ENCODE data around the gene SETD5. TPM values are rescaled to one million over a fixed set of nuclear protein-coding genes. Genes with fewer than 3 reads are reported as not detected.

Gene SETD5
- total and polyA plus RNA-seq, 12 donors, result 10.8 to 64.7 (median 55.6) TPM

DNA sequence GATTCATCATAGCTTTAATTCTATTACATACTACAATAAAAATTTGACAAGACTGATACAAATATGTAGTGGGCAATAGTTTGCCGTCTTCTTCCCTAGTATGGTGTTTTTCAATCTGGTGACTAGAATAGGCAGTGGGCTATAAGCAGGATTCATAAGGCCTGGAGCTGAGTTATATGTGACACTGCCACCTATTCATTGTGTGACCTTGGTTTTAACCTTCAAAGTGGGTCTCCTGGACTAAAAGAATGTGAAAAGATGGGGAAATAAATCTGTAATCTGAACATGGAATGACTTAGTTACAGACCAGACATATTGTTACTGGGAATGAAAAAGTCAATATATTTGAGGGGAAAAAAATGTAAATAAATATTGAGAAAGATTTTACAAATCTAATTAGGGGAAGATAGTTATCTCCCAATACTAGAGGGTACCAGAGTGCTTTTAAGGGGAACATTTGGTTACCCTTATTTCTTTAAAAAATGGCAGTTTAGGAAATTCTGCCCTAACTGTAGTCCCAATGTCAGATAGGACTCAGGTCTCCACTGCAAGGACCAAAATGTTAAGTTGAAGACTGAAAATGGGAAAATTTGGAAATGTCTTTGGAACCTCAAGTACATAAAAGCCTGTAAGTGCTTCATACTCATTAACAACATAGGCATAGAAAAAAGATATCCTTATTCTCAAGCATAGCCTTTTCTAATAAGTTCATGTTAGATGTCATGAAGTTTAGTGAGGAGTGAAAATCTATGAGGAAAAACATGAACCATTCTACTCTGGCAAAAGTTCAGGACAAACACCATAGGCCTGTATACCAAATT lies 10.7 kb upstream of the SETD5 start:
- no peaks in the 10 kb centered on the region for H3K9me3 ChIP-seq
- H3K27ac ChIP-seq, result no peak overlapping the region
- ATAC-seq (no peak), DNase-seq (no peak)
- WGBS, 2 donors, result 0 to 39% methylated on average over 1 of the region's 1 CpG
- intact Hi-C loops (cut with DNase I), result loop anchor here in 6 of 10 donors (5.0 to 10.0 kb wide), 4 partner anchors 41 to 58 kb away; no protein-coding TSS in a partner anchor
- no peaks in the 10 kb centered on the region for H3K27me3 ChIP-seq
- TF ChIP-seq, protein P1, sequence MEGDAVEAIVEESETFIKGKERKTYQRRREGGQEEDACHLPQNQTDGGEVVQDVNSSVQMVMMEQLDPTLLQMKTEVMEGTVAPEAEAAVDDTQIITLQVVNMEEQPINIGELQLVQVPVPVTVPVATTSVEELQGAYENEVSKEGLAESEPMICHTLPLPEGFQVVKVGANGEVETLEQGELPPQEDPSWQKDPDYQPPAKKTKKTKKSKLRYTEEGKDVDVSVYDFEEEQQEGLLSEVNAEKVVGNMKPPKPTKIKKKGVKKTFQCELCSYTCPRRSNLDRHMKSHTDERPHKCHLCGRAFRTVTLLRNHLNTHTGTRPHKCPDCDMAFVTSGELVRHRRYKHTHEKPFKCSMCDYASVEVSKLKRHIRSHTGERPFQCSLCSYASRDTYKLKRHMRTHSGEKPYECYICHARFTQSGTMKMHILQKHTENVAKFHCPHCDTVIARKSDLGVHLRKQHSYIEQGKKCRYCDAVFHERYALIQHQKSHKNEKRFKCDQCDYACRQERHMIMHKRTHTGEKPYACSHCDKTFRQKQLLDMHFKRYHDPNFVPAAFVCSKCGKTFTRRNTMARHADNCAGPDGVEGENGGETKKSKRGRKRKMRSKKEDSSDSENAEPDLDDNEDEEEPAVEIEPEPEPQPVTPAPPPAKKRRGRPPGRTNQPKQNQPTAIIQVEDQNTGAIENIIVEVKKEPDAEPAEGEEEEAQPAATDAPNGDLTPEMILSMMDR (IDR thresholded peaks at IDR 0.05), result no peak
- peaks cover 3 to 98% (median 66%) of the 10 kb centered on the region in 9 donors for H3K36me3 ChIP-seq
- H3K4me1 ChIP-seq, result peaks cover 0 to 25% (median 9%) of the 10 kb centered on the region in 9 donors
- H3K4me3 ChIP-seq, result no peak overlapping the region

DNA sequence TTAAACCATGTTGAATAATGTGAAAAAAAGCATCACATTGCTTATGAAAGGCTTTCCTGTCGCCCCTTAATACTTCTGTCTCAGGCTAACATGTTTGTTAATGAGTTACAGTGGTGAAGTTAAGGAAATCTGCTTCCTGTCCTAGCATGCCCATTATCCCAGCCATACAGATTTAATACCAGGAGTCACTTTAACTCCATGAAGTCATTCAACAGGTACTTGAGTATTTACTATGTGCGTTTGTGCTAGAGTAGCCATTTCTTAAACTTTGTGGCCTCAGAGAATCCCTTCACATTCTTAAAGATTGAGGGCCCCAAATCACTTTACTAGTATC lies 10.1 kb upstream of the SETD5 start:
- intact Hi-C loops (cut with DNase I), result loop anchor here in 6 of 10 donors (5.0 to 10.0 kb wide), 4 partner anchors 40 to 58 kb away; no protein-coding TSS in a partner anchor
- 79 to 81% methylated on average over 2 of the region's 2 CpGs for WGBS, 2 donors
- no peak for ATAC-seq
- Histone ChIP-seq H3K4me1 (peaks cover 0 to 31% (median 15%) of the 10 kb centered on the region in 9 donors), H3K4me3 (no peak overlapping the region), H3K27me3 (no peaks in the 10 kb centered on the region), H3K9me3 (no peaks in the 10 kb centered on the region), H3K27ac (no peak overlapping the region), H3K36me3 (peaks cover 3 to 98% (median 67%) of the 10 kb centered on the region in 9 donors)
- TF ChIP-seq, protein P1 (IDR thresholded peaks at IDR 0.05), result no peak
- no peak for DNase-seq

DNA sequence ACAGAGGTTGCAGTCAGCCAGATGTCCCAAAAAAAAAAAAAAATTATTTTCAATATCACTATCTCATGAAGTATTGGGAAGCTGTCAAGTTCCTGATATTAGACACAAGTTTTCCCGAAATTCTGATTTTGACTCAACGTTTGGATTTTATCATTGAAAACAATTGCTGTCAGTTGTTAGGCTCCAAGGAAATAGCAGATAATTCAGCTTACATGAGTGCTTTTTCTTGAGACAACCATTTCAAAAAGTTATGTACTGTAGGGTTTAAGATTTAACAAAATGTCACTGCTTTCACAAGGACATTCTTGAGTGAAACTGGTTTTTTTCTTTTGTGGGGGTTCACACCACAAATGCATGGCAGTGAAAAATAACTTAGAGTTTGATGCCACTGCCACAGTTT lies 9.3 kb upstream of the SETD5 start:
- WGBS, 2 donors, result 75 to 81% methylated on average over 2 of the region's 2 CpGs
- intact Hi-C loops (cut with DNase I), result loop anchor here in 6 of 10 donors (5.0 to 10.0 kb wide), 4 partner anchors 39 to 57 kb away; no protein-coding TSS in a partner anchor

DNA sequence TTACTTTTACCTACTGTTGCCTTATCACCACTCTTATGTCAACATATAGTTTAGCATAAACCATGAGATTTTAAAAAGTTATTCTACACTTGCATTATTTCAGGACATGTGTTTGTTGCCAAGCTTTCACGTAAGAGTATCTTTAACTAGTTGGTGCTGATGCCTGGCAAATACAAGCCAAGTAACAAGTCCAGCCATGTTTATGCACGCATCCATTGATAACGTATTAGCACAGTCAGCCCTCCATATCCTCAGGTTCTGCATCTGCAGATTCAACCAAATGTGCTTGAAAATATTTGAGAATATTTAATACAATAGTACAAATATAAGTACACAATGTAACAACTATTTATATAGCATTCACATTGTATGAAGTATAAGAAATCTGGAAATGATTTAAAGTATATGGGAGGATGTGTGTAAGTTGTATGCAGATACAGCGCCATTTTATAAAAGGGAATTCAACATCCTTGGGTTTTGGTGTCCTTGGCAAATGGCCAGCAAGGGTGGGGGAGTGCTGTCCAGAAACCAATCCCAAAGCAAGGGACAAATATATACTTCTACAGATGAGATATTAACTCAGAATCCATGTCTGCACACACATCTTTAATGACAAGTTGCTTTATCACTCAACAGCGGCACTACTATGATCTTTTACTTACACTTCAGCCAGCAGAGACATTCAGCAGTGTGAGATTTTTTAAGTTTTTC lies 8.7 kb upstream of the SETD5 start:
- ATAC-seq, result no peak
- intact Hi-C loops (cut with DNase I), result loop anchor here in 6 of 10 donors (5.0 to 10.0 kb wide), 4 partner anchors 39 to 56 kb away; no protein-coding TSS in a partner anchor

More for the DNA sequence above, 9.3 kb upstream of the SETD5 start:
- TF ChIP-seq, protein P1 (IDR thresholded peaks at IDR 0.05), result no peak
- ATAC-seq (no peak), DNase-seq (no peak)
- H3K36me3 ChIP-seq, result peaks cover 3 to 99% (median 68%) of the 10 kb centered on the region in 9 donors
- no peak overlapping the region for H3K27ac ChIP-seq
- H3K9me3 ChIP-seq, result no peaks in the 10 kb centered on the region
- H3K4me1 ChIP-seq, result peaks cover 0 to 40% (median 23%) of the 10 kb centered on the region in 9 donors
- H3K4me3 ChIP-seq, result no peak overlapping the region
- H3K27me3 ChIP-seq, result no peaks in the 10 kb centered on the region

More for the DNA sequence above, 8.7 kb upstream of the SETD5 start:
- DNase-seq, result no peak
- H3K4me3 ChIP-seq, result no peak overlapping the region
- 85 to 90% methylated on average over 5 of the region's 5 CpGs for WGBS, 2 donors
- peaks cover 3 to 99% (median 70%) of the 10 kb centered on the region in 9 donors for H3K36me3 ChIP-seq
- no peaks in the 10 kb centered on the region for H3K27me3 ChIP-seq
- TF ChIP-seq, protein P1 (IDR thresholded peaks at IDR 0.05), result no peak
- peaks cover 0 to 46% (median 28%) of the 10 kb centered on the region in 9 donors for H3K4me1 ChIP-seq
- H3K27ac ChIP-seq, result no peak overlapping the region
- H3K9me3 ChIP-seq, result no peaks in the 10 kb centered on the region
